ENCODE measurements around the gene SPOCK1. TPM values are rescaled to one million over a fixed set of nuclear protein-coding genes. Genes with fewer than 3 reads are reported as not detected.
"Not testable (repeated sequence)": the region's sequence is repeated elsewhere in the genome, so short reads cannot be mapped to it uniquely, and the experiment has no call there.

SPOCK1 gene
- total RNA-seq, 1 donor, result 0.42 TPM

- Histone ChIP-seq H3K27me3 (ENCODE audit: insufficient read depth, low read length) (no peaks in the 10 kb centered on the region), H3K4me3 (ENCODE audit: low read length) (no peak overlapping the region), H3K9me3 (ENCODE audit: low read depth, low read length) (no peaks in the 10 kb centered on the region), H3K4me1 (ENCODE audit: insufficient read depth, low read length) (no peaks in the 10 kb centered on the region)
These were observed 265.4 kb downstream of the SPOCK1 start for GRCh38 chr5:137233726-137234125.

GRCh38 chr5:137233304-137233703 lies 265.8 kb downstream of the SPOCK1 start:
- not testable (repeated sequence) for H3K27me3 ChIP-seq (ENCODE audit: insufficient read depth, low read length); H3K9me3 ChIP-seq (ENCODE audit: low read depth, low read length); H3K4me1 ChIP-seq (ENCODE audit: insufficient read depth, low read length); H3K4me3 ChIP-seq (ENCODE audit: low read length)

- H3K4me3 ChIP-seq (ENCODE audit: low read length), result no peak overlapping the region
- H3K27me3 ChIP-seq (ENCODE audit: insufficient read depth, low read length), result no peaks in the 10 kb centered on the region
- H3K4me1 ChIP-seq (ENCODE audit: insufficient read depth, low read length), result no peaks in the 10 kb centered on the region
- H3K9me3 ChIP-seq (ENCODE audit: low read depth, low read length), result no peaks in the 10 kb centered on the region
These were observed 267.6 kb downstream of the SPOCK1 start for GRCh38 chr5:137231540-137231939.

GRCh38 chr5:137228816-137229215 lies 270.3 kb downstream of the SPOCK1 start:
- H3K4me1 ChIP-seq (ENCODE audit: insufficient read depth, low read length), result no peaks in the 10 kb centered on the region
- H3K4me3 ChIP-seq (ENCODE audit: low read length), result no peak overlapping the region
- H3K27me3 ChIP-seq (ENCODE audit: insufficient read depth, low read length), result no peaks in the 10 kb centered on the region
- H3K9me3 ChIP-seq (ENCODE audit: low read depth, low read length), result no peaks in the 10 kb centered on the region

GRCh38 chr5:137226081-137226480 lies 273.0 kb downstream of the SPOCK1 start:
- Histone ChIP-seq H3K4me1 (ENCODE audit: insufficient read depth, low read length) (no peaks in the 10 kb centered on the region), H3K27me3 (ENCODE audit: insufficient read depth, low read length) (no peaks in the 10 kb centered on the region), H3K4me3 (ENCODE audit: low read length) (no peak overlapping the region), H3K9me3 (ENCODE audit: low read depth, low read length) (no peaks in the 10 kb centered on the region)

- H3K9me3 ChIP-seq (ENCODE audit: low read depth, low read length), result no peaks in the 10 kb centered on the region
- no peaks in the 10 kb centered on the region for H3K4me1 ChIP-seq (ENCODE audit: insufficient read depth, low read length)
- H3K4me3 ChIP-seq (ENCODE audit: low read length), result no peak overlapping the region
- no peaks in the 10 kb centered on the region for H3K27me3 ChIP-seq (ENCODE audit: insufficient read depth, low read length)
These were observed 275.5 kb downstream of the SPOCK1 start for GRCh38 chr5:137223324-137224295.

- no peaks in the 10 kb centered on the region for H3K27me3 ChIP-seq (ENCODE audit: insufficient read depth, low read length)
- H3K9me3 ChIP-seq (ENCODE audit: low read depth, low read length), result no peaks in the 10 kb centered on the region
- no peak overlapping the region for H3K4me3 ChIP-seq (ENCODE audit: low read length)
- H3K4me1 ChIP-seq (ENCODE audit: insufficient read depth, low read length), result no peaks in the 10 kb centered on the region
These were observed 277.2 kb downstream of the SPOCK1 start for GRCh38 chr5:137221943-137222342.

GRCh38 chr5:137220523-137220927 lies 278.6 kb downstream of the SPOCK1 start:
- no peaks in the 10 kb centered on the region for H3K4me1 ChIP-seq (ENCODE audit: insufficient read depth, low read length)
- H3K27me3 ChIP-seq (ENCODE audit: insufficient read depth, low read length), result no peaks in the 10 kb centered on the region
- H3K9me3 ChIP-seq (ENCODE audit: low read depth, low read length), result no peaks in the 10 kb centered on the region
- no peak overlapping the region for H3K4me3 ChIP-seq (ENCODE audit: low read length)

- H3K4me3 ChIP-seq (ENCODE audit: low read length), result no peak overlapping the region
- no peaks in the 10 kb centered on the region for H3K27me3 ChIP-seq (ENCODE audit: insufficient read depth, low read length)
- H3K9me3 ChIP-seq (ENCODE audit: low read depth, low read length), result no peaks in the 10 kb centered on the region
These were observed 280.2 kb downstream of the SPOCK1 start for GRCh38 chr5:137218896-137219295.

GRCh38 chr5:137218471-137218870 lies 280.7 kb downstream of the SPOCK1 start:
- no peaks in the 10 kb centered on the region for H3K27me3 ChIP-seq (ENCODE audit: insufficient read depth, low read length)
- H3K4me1 ChIP-seq (ENCODE audit: insufficient read depth, low read length), result no peaks in the 10 kb centered on the region
- H3K4me3 ChIP-seq (ENCODE audit: low read length), result no peak overlapping the region
- no peaks in the 10 kb centered on the region for H3K9me3 ChIP-seq (ENCODE audit: low read depth, low read length)

More at GRCh38 chr5:137218896-137219295, 280.2 kb downstream of the SPOCK1 start:
- H3K4me1 ChIP-seq (ENCODE audit: insufficient read depth, low read length), result no peaks in the 10 kb centered on the region

GRCh38 chr5:137217599-137218200 lies 281.4 kb downstream of the SPOCK1 start:
- H3K4me3 ChIP-seq (ENCODE audit: low read length), result no peak overlapping the region
- no peaks in the 10 kb centered on the region for H3K9me3 ChIP-seq (ENCODE audit: low read depth, low read length)
- no peaks in the 10 kb centered on the region for H3K4me1 ChIP-seq (ENCODE audit: insufficient read depth, low read length)
- no peaks in the 10 kb centered on the region for H3K27me3 ChIP-seq (ENCODE audit: insufficient read depth, low read length)

- H3K9me3 ChIP-seq (ENCODE audit: low read depth, low read length), result no peaks in the 10 kb centered on the region
These were observed 282.0 kb downstream of the SPOCK1 start for GRCh38 chr5:137216976-137217598.

GRCh38 chr5:137215780-137216179 lies 283.3 kb downstream of the SPOCK1 start:
- no peaks in the 10 kb centered on the region for H3K4me1 ChIP-seq (ENCODE audit: insufficient read depth, low read length)
- no peak overlapping the region for H3K4me3 ChIP-seq (ENCODE audit: low read length)

More at GRCh38 chr5:137216976-137217598, 282.0 kb downstream of the SPOCK1 start:
- H3K4me3 ChIP-seq (ENCODE audit: low read length), result no peak overlapping the region
- H3K27me3 ChIP-seq (ENCODE audit: insufficient read depth, low read length), result no peaks in the 10 kb centered on the region
- H3K4me1 ChIP-seq (ENCODE audit: insufficient read depth, low read length), result no peaks in the 10 kb centered on the region

GRCh38 chr5:137215261-137215660 lies 283.9 kb downstream of the SPOCK1 start:
- H3K27me3 ChIP-seq (ENCODE audit: insufficient read depth, low read length), result no peaks in the 10 kb centered on the region
- H3K4me1 ChIP-seq (ENCODE audit: insufficient read depth, low read length), result no peaks in the 10 kb centered on the region
- H3K9me3 ChIP-seq (ENCODE audit: low read depth, low read length), result no peaks in the 10 kb centered on the region
- H3K4me3 ChIP-seq (ENCODE audit: low read length), result no peak overlapping the region

More at GRCh38 chr5:137215780-137216179, 283.3 kb downstream of the SPOCK1 start:
- H3K27me3 ChIP-seq (ENCODE audit: insufficient read depth, low read length), result no peaks in the 10 kb centered on the region
- no peaks in the 10 kb centered on the region for H3K9me3 ChIP-seq (ENCODE audit: low read depth, low read length)
